NCI-H128 (cell line): ENCODE measurements around the gene C14orf93.
"Not testable (repeated sequence)": the region's sequence is repeated elsewhere in the genome, so short reads cannot be mapped to it uniquely, and the experiment has no call there.

Experiments used
- DNase-seq: peaks from one replicate; lab custom pipeline; 2025; ENCODE audit not compliant: unreplicated experiment; lab: John Stamatoyannopoulos, UW

C14orf93 gene

DNA sequence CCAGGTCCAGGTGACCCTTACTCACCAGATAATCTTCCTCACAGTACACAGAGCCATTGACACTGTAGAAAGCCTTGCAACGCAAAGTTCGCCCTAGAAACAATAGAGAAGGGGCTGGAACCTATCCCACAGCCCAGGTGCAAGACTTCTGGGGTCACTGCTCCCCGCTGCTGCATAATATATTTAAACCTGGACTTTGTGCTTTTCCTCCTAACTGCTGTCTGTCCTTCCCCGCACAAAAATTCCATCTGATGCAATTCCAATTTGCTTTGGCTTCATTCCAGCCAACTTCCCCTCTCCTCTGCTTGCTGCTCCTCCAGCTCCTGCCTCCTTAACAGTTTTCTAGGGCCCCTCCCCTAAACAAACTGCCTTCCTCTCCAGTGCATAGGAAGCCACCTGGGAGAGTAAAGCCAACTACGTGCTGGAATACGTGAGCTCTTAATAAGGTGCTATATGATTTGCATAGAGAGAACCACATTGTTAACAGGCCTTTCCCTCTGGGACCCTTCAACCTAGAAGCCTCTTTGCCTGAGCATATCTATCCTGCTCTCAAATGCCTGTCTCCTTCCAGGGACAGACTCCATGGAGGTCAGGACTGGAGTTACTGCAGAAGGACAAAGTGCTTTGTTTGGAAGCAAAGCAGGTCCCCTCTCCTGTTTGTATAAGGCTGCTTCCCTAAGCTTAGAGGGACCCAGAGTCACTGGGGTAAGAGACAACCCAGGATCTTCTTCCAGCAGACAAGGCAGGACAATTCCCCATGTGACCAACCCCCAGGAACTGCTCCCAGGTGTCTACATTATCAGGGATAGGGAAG is 33.1 kb downstream of the C14orf93 start:
- no peak for DNase-seq

DNA sequence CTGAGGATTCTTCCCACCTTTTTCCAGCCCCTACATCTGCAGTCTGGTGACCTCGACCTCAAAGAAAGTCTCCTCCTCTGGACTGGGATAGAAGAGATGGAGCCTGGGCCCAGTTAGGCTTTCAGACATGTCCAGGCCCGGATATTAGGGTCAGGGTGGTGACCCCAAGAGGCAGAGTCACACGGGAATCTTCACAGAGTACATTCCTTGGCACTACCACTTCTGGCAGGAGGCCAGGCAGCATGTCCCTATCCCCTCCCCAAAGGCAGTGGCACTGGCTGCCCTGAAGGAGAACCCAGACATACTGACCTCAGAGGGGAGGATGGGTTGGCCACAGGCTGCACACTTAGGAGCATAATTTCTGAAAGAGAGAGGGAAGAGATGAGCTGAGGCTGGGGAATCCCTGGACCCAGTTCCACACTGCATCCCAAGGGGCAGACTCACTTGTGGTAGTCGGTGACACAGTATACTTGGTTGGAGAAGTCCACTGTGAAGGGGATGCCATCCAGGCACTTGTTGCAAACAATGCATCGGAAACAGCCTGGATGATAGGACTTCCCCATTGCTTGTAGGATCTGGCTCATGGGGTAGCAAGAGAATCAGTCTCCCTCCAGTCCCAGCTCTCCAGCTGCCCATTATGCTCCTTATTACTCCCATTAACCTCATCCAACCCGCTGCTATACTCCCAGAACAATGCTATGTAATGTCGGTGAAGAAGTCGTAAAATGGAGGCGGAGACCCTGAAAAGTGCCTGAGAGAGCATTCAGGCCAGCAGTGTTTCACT is 35.2 kb downstream of the C14orf93 start:
- no peak for DNase-seq

DNA sequence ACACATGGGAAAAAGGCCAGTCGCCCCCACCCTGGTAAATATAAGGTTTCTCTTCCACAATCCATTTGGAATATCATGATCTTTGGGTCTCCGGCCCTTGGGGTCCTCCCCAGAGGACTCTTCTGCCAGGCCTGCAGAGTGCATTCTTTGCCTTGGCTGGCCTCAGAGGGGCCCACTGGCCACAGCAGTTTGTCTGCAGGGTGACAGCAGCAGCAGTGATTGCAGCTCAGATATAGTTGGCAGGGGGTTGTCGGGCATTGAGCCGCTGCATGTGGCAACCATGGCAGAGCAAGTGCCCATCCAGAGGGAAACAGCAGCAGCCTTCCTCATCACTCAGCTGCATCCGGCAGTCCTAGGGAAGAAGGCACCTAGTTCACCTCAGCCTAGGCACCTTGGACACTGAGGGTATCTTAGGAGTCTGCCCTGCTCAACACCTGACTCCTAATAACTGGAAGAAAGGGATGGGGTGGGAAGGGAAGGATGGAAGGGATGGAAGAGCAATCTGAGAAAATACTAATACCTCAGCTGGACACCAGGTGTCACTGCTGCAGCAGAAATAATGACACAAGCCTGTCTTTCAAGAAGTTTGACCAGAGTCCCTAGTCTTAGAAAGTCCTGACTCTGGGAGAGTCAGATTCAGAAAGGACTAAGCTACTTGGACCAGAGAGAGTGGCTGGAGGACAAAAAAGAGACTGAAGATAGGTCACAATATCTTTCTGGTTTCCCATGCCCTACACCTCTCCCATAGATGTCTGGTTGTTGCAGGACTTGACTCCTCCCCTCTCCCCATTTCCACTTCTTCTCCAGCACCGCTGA is 36.5 kb downstream of the C14orf93 start:
- DNase-seq: no peak

DNA sequence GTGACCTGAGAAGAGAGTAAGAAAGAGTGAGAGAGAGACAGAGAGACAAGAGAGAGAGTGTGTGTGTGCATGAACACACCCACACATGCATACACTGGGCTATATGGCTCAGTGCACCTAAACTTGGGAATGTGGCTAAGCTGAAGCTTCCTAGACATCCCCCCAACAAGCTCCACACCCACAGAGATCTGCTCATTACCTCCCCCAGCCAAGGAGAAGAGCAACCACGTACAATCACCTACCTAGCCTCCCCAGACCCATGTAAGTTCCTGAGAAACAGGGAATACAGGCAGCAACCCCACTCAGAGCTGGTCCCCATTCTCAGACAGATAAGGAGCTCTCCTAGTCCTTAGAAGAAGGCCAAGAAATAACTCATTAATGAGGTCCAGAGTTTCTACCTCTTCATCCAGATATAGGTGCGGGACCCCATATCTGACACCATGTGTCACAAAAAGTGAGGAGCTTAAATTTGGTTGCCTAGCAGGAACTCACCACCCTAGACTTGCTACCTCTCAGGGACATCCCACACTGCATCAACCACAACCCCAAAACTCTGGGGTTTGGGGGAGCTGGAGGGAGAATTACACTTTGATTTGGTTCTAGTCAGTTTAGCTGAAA is 37.5 kb downstream of the C14orf93 start:
- DNase-seq: no peak

DNA sequence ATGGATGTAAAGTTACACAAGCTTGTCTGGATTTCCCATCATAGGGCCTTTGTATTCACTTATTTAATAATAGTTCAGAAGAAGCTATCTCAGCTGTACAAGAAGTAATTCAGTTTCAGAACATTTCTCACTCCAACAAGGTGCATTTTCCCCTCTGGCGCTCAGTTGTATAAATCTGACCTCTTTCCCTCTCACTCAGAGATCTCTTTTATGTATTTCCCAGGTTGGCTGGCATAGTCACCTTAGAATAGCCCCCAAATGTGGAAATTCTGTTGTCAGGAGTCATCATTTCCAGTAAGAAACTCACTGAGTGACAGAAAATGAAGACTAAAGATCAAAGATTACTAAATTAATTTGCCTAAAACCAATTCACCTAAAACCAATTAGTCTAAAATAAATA is 38.8 kb downstream of the C14orf93 start:
- DNase-seq: no peak

DNA sequence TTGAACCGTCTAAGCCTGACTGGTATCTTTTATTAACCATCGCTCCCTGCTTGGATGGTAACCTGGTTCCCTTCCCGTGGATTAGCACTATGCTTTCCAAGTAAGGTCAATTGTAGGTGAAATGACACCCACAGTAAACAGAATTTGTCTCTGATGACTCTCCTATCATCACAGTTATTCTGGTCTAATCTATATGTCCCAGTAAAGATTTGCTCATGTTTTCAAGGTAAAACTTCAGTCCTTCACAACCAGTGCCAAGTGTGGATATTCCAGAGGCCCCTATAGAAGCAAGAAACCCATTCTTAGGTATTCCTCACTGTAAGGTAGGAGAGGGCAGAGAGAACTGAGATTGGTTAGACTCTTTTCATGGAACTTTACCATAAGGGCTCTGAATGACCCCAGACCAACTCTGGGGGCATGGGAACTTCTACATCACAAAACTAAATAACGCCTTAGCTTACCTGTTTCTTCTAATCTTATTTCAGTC is 43.1 kb downstream of the C14orf93 start:
- no peak for DNase-seq

DNA sequence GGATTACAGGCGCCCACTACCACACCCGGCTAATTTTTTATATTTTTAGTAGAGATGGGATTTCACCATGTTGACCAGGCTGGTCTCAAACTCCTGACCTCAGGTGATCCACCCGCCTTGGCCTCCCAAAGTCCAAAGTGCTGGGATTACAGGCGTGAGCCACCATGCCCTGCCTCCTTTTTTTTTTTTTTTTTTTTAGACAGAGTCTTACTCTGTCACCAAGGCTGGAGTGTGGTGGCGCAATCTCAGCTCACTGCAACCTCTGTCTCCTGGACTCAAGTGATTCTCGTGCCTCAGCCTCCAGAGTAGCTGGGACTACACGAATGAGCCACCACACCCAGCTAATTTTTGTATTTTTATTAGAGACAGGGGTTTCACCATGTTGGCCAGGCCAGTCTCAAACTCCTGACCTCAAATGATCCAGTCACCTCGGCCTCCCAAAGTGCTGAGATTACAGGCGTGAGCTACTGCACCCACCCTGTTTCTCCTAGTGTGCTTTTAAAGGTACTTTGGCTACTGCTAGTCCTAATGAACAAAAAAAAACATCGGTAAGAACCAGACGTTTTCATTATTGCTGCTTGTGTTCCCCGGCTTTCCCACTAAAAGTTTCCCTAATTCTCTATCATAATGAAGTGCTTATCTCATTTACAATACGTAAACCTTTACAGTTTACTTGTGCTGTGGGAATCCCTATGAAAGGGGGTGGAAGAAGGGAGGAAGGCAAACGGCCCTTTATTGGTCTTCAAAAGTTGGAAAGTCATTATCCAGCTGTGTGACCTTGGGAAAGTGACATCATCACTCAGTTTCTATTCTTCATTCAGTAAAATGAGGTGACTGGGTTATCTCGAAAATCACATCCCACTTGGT is 43.8 kb downstream of the C14orf93 start:
- not testable (repeated sequence) for DNase-seq

DNA sequence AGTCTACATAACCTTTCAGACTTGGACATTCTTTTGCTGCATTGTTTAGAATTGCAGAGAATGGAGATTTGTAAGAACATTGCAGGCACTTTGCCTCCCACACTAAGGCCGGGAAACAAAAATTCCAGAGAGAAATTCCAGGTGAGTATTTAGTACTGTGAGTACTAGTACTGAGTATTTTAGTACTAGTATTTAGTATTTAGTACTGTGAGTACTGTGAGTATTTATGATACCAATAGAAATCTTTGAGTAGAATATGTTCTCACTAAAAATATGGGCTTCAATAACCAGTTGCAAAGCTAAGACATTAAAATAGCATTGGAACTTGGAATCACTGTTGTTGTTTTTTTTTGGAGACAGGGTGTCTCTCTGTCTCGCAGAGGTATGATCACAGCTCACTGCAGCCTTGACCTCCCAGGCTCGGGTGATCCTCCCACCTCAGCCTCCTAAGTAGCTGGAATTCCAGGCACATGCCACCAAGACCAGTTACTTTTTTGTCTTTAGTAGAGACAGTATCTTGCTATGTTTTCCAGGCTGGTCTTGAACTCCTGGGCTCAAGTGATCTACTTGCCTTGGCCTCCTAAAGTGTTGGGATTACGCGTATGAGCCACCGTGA is 47.8 kb downstream of the C14orf93 start:
- no peak for DNase-seq

DNA sequence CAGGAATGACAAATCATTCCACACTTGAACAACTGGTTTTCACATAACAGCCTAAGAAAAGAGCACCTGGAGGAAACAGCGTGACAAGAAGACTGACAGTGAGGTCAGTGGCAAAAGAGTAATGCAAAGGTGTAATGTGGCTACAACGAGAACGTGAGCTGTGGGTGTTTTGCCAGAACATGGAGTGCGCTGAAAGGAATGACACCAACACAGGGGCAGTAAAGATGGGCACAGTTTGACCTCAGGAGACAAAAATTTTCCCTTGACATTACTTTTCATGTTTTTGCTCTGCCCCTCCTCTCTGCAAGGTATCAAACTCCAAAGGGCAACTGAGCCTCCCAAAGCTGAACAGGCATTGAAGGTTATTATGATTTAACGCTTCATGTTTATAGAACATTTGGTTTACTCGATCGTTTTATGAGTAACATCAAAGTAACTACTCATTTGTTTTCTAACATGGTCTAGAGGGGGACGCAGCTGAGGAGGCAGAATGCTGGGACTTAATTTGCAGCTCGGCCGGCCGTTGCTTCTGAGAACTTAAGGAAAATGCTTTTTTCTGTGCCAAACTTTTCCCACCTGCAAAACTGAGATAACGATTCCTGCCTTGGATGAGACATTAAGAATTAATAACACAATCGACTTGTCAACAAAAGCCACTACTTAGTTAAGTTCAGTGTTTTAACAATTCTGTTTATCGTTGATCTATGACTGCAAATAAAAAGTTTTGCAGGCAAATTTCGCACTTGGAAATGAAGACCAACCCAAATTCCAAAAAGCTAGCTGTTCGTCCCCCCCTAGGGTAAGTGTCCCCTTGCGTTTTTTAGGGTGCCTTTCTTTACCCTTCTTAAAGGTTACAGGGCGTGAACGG is 54.0 kb downstream of the C14orf93 start:
- DNase-seq: no peak

DNA sequence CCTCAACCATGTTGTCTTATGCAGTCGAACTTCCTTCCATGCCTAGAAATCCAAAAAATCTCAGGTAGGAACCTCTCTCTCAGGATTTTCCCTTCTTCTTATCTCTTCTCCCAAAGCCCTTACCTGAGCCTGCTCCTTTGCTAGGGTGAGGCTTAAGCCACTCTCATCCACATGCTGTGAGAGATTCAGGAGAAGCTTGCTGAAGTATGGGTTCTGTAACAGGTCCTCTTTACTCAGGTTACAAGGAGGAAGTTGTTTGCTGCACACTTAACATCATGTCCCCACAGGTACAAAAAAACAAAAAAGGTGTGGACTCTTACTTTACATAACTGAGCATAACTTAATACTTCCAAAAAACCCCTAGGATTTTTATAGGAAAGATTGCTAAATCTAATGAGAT is 57.5 kb downstream of the C14orf93 start:
- no peak for DNase-seq

DNA sequence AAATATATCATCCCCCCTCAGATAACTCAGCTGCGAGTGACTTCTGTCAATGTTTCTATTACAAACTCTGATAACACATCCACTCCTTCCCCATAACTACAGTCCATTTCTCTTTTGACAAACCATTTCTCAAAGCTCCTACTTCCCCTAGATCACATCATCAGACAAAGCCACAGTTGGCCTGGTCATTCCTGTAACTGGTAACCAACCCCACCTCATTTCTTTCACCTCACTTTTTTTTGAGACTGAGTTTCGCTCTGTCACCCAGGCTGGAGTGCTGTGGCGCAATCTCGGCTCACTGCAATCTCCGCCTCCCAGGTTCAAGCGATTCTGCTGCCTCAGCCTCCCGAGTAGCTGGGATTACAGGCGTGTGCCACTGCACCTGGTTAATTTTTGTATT is 58.1 kb downstream of the C14orf93 start:
- DNase-seq: not testable (repeated sequence)

DNA sequence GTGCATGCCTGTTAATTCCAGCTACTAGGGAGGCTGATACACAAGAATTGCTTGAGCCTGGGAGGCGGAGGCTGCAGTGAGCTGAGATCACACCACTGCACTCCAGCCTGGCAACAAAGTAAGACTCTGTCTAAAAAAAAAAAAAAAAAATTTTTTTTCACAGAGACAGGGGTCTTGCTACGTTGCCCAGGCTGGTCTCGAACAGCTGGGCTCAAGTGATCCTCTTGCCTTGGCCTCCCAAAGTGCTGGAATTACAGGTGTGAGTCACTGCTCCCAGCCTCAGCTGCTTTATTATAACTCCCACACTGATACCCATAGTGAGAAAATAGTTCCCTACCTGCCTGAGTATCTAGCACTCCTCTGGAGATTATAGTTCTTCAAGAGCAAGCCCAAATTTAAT is 64.3 kb downstream of the C14orf93 start:
- no peak for DNase-seq

DNA sequence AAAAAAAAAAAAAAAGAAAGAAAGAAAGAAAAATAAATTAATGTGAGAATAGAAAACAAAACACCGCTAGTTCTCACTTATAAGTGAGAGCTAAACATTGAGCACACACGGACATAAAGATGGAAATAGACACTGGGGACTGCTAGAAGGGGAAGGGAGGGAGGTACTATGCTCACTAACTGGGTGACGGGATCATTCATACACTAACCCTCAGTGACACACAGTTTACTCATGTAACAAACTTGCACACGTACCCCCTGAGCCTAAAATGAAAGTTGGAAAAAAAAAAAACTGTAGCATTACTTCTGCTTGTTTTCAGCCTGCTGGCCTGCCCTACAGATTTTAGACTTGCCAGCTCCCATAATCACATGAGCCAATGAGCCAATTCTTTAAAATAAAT is 70.3 kb downstream of the C14orf93 start:
- DNase-seq: no peak
